Karpas-422 (cell line): ENCODE results near the gene SLC22A17. TPM values are rescaled to one million over a fixed set of nuclear protein-coding genes. Genes with fewer than 3 reads are reported as not detected.
A peak's percentile ranks its signal among the peaks of the same experiment; 100 is the strongest.

Experiments
- DNase-seq: peaks from one replicate; pipeline ENCODE4 v3.0.0-alpha.2; 2015
- H2AFZ ChIP-seq: fragments of 200-600 bp; sonication (generic); 2 replicates; pipeline ENCODE4 v1.6.1; 2014; ENCODE audit warnings: antibody characterized with exemption, low read length, mixed read lengths
- H3K27ac ChIP-seq: fragments of 200-600 bp; sonication (generic); 2 replicates; pipeline ENCODE4 v1.5.1; 2014; ENCODE audit warnings: mild to moderate bottlenecking, low read length, moderate library complexity
- H3K27me3 ChIP-seq: fragments of 200-600 bp; sonication (generic); 2 replicates; pipeline ENCODE4 v1.6.1; 2014; ENCODE audit warnings: low read length, mixed read lengths
- H3K36me3 ChIP-seq: fragments of 200-600 bp; sonication (generic); 2 replicates; pipeline ENCODE4 v1.6.1; 2014; ENCODE audit warnings: low read length, mixed read lengths; ENCODE audit not compliant: insufficient read depth
- H3K4me1 ChIP-seq: fragments of 200-600 bp; sonication (generic); 2 replicates; pipeline ENCODE4 v1.6.1; 2014; ENCODE audit warnings: mild to moderate bottlenecking, low read length, mixed read lengths
- H3K4me2 ChIP-seq: fragments of 200-600 bp; sonication (generic); 2 replicates; pipeline ENCODE4 v1.6.1; 2014; ENCODE audit warnings: low read length, low read depth, mild to moderate bottlenecking; ENCODE audit not compliant: poor library complexity, severe bottlenecking
- H3K4me3 ChIP-seq: fragments of 200-600 bp; sonication (generic); 2 replicates; pipeline ENCODE4 v1.5.1; 2014; ENCODE audit warnings: mild to moderate bottlenecking, antibody characterized with exemption, low read length, mixed read lengths
- H3K79me2 ChIP-seq: fragments of 200-600 bp; sonication (generic); 2 replicates; pipeline ENCODE4 v1.6.1; 2014; ENCODE audit warnings: mild to moderate bottlenecking, low read length, mixed read lengths
- H3K9ac ChIP-seq: fragments of 200-600 bp; sonication (generic); 2 replicates; pipeline ENCODE4 v1.6.0; 2014; ENCODE audit warnings: low read length
- H3K9me2 ChIP-seq: fragments of 200-600 bp; sonication (generic), shearing (Covaris generic); replicated peaks from 2 replicates; pipeline ENCODE4 v1.6.0; 2014; ENCODE audit warnings: mild to moderate bottlenecking, low read length, moderate library complexity; ENCODE audit not compliant: insufficient read depth
- H3K9me3 ChIP-seq: fragments of 300-700, 200-600 bp; sonication (generic); 2 replicates; pipeline ENCODE4 v1.6.1; 2014; ENCODE audit warnings: low read length, mixed read lengths
- H4K20me1 ChIP-seq: fragments of 200-600 bp; sonication (generic); 2 replicates; pipeline ENCODE4 v1.6.1; 2014; ENCODE audit warnings: mild to moderate bottlenecking, antibody characterized with exemption, low read length, low read depth; ENCODE audit not compliant: insufficient read depth
- total RNA-seq: library from RNA; depleted of rRNA; stranded (reverse); fragments of >200 nt; shearing (Covaris generic); gene quantifications from 2 replicates; pipeline ENCODE4 v1.2.3, GENCODE V29; 2014; ENCODE audit warnings: low replicate concordance

SLC22A17 gene
- total RNA-seq, 1 experiment from 2014 or later = not detected

GRCh38 chr14:23361763-23362162, 9.1 kb upstream of the SLC22A17 start:
- Histone ChIP-seq H3K27ac (no peak overlapping the region), H3K4me3 (no peak overlapping the region), H3K27me3 (no peaks in the 10 kb centered on the region), H4K20me1 (no peaks in the 10 kb centered on the region), H3K36me3 (no peaks in the 10 kb centered on the region), H2AFZ (no peak overlapping the region), H3K9ac (no peak overlapping the region), H3K4me1 (no peaks in the 10 kb centered on the region), H3K9me2 (no peaks in the 10 kb centered on the region), H3K9me3 (no peaks in the 10 kb centered on the region), H3K79me2 (no peaks in the 10 kb centered on the region), H3K4me2 (no peak overlapping the region)
- DNase-seq = no peak

DNA sequence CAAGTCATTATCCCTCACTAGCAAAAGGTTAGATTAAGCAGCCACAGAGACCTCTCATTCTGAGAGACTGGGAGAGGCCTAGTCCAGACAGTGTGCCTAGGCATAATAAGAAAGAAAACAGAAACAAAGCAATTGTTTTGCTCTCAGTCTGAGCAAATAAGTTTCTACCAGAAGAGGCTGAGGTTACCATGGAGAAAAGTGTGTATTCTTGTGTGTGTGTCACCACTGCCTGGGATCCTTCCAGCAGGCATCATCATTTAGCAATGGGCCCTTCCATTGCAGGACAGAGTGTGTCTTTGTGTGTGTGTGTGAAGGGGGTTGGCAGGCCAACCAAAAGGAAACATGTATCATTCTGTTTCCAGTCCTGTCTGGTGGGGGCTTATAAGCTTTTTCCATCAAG, 8.6 kb upstream of the SLC22A17 start:
- Histone ChIP-seq H3K9ac (no peak overlapping the region), H3K9me2 (no peaks in the 10 kb centered on the region), H4K20me1 (no peaks in the 10 kb centered on the region), H3K4me1 (no peaks in the 10 kb centered on the region), H3K79me2 (no peaks in the 10 kb centered on the region), H3K27me3 (no peaks in the 10 kb centered on the region), H3K4me3 (no peak overlapping the region), H3K4me2 (no peak overlapping the region), H3K27ac (no peak overlapping the region), H3K9me3 (no peaks in the 10 kb centered on the region), H2AFZ (no peak overlapping the region), H3K36me3 (no peaks in the 10 kb centered on the region)
- no peak for DNase-seq

GRCh38 chr14:23360496-23360895, 7.8 kb upstream of the SLC22A17 start:
- Histone ChIP-seq H3K27ac (no peak overlapping the region), H2AFZ (no peak overlapping the region), H3K36me3 (no peaks in the 10 kb centered on the region), H3K9me3 (no peaks in the 10 kb centered on the region), H3K9me2 (no peaks in the 10 kb centered on the region), H3K4me3 (no peak overlapping the region), H3K27me3 (no peaks in the 10 kb centered on the region), H4K20me1 (no peaks in the 10 kb centered on the region), H3K4me1 (no peaks in the 10 kb centered on the region), H3K4me2 (no peak overlapping the region), H3K9ac (no peak overlapping the region), H3K79me2 (no peaks in the 10 kb centered on the region)
- no peak for DNase-seq

GRCh38 chr14:23359722-23360447, 7.2 kb upstream of the SLC22A17 start:
- H3K4me2 ChIP-seq = no peak overlapping the region
- no peak overlapping the region for H3K4me3 ChIP-seq
- H3K79me2 ChIP-seq = no peaks in the 10 kb centered on the region
- no peaks in the 10 kb centered on the region for H3K4me1 ChIP-seq
- H3K9ac ChIP-seq = no peak overlapping the region
- no peak overlapping the region for H2AFZ ChIP-seq
- H3K9me3 ChIP-seq = no peaks in the 10 kb centered on the region
- no peaks in the 10 kb centered on the region for H4K20me1 ChIP-seq
- H3K27me3 ChIP-seq = no peaks in the 10 kb centered on the region
- DNase-seq = no peak
- no peaks in the 10 kb centered on the region for H3K9me2 ChIP-seq
- H3K27ac ChIP-seq = no peak overlapping the region
- no peaks in the 10 kb centered on the region for H3K36me3 ChIP-seq

DNA sequence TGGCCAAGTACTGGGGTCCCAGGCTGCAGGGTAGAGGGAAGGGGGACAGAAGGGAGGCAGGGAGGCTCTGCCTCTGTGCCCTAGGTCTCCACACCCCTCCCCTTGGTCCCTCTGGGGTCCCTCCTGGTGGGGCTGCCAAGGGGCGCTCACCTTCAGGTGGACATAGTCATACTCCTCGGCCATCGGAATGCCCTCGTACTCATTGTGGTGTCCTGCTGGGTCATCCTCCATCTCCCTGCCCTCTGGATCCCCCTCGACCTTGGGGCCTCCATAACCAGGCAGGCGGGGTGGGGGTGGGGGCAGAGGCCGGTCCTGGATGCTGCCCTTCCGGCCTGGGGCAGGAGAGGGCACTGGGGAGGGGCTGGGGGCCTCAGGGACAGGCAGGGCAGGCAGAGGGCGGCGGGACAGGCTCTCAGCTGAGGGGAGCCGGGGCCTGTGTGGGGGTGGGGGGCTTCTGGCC, 6.5 kb upstream of the SLC22A17 start:
- no peak overlapping the region for H3K4me3 ChIP-seq
- no peak overlapping the region for H3K27ac ChIP-seq
- H3K9ac ChIP-seq = no peak overlapping the region
- no peaks in the 10 kb centered on the region for H3K9me2 ChIP-seq
- H3K27me3 ChIP-seq = no peaks in the 10 kb centered on the region
- no peak for DNase-seq
- H3K36me3 ChIP-seq = no peaks in the 10 kb centered on the region
- H2AFZ ChIP-seq = no peak overlapping the region
- no peaks in the 10 kb centered on the region for H3K9me3 ChIP-seq
- no peaks in the 10 kb centered on the region for H3K4me1 ChIP-seq
- H4K20me1 ChIP-seq = no peaks in the 10 kb centered on the region
- H3K79me2 ChIP-seq = no peaks in the 10 kb centered on the region
- H3K4me2 ChIP-seq = no peak overlapping the region

DNA sequence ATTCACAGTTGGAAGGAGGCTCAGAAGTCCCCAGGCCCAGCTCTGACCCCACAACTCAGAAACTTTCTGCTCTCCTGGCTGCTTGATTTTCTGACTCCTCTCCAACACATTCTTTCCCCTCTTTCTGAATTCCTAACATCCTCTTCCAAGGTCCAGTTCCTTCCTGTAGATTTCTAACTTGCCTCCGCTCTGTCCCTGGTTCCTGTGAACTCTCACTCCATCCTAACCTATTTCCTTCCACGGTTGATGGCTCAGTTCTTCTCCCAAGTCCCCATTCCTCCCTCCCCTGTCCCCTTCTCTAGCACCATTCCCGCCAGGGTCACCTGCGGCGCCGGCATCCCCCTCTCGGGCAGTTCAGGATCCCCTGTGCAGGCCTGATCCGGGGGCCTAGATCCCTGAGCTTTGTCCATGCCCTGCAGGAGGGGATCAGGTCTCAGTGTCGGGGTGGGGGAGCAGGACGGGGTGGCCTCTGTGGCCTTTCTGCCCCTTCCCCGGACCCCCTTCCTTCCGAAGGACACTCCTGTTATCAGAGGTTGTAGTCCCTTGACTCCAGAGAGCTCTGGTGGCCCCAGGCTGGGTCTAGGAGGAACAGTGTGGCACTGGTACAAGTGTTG, 6.0 kb upstream of the SLC22A17 start:
- no peak overlapping the region for H3K9ac ChIP-seq
- H3K9me3 ChIP-seq = no peaks in the 10 kb centered on the region
- H2AFZ ChIP-seq = no peak overlapping the region
- no peak for DNase-seq
- no peak overlapping the region for H3K4me2 ChIP-seq
- no peaks in the 10 kb centered on the region for H3K9me2 ChIP-seq
- H3K27ac ChIP-seq = no peak overlapping the region
- no peaks in the 10 kb centered on the region for H4K20me1 ChIP-seq
- H3K27me3 ChIP-seq = no peaks in the 10 kb centered on the region
- H3K4me1 ChIP-seq = no peaks in the 10 kb centered on the region
- H3K36me3 ChIP-seq = no peaks in the 10 kb centered on the region
- no peaks in the 10 kb centered on the region for H3K79me2 ChIP-seq
- no peak overlapping the region for H3K4me3 ChIP-seq

DNA sequence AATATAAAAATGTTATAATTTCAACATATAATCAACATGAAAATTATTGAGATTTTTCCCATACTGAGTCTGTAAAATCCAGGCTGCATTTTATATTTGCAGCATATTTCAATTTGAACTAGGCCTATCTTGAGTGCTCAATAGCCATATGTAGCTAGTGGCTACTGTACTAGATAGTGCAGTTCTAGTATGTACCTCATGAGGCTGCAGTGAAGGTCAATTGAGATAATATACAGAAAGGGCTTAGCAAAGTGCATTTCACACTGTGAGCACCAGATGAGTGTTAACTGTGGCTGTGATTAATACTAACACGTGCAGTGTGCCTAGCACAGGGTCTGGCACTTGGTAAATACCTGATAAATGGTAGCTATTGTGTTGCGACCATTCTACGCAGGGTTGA, 5.4 kb upstream of the SLC22A17 start:
- Histone ChIP-seq H3K4me1 (no peaks in the 10 kb centered on the region), H3K9me3 (no peaks in the 10 kb centered on the region), H2AFZ (no peak overlapping the region), H4K20me1 (no peaks in the 10 kb centered on the region), H3K79me2 (no peaks in the 10 kb centered on the region), H3K27ac (no peak overlapping the region), H3K36me3 (no peaks in the 10 kb centered on the region), H3K4me3 (no peak overlapping the region), H3K9me2 (no peaks in the 10 kb centered on the region), H3K27me3 (no peaks in the 10 kb centered on the region), H3K4me2 (no peak overlapping the region), H3K9ac (no peak overlapping the region)
- peak; percentile 44 for DNase-seq

GRCh38 chr14:23357261-23357660, 4.6 kb upstream of the SLC22A17 start:
- H3K4me1 ChIP-seq = no peaks in the 10 kb centered on the region
- DNase-seq = no peak
- no peaks in the 10 kb centered on the region for H3K36me3 ChIP-seq
- H3K27ac ChIP-seq = no peak overlapping the region
- no peaks in the 10 kb centered on the region for H3K9me2 ChIP-seq
- H2AFZ ChIP-seq = no peak overlapping the region
- no peak overlapping the region for H3K4me2 ChIP-seq
- H3K9me3 ChIP-seq = no peaks in the 10 kb centered on the region
- no peak overlapping the region for H3K4me3 ChIP-seq
- no peaks in the 10 kb centered on the region for H3K27me3 ChIP-seq
- H3K9ac ChIP-seq = no peak overlapping the region
- H4K20me1 ChIP-seq = no peaks in the 10 kb centered on the region
- no peaks in the 10 kb centered on the region for H3K79me2 ChIP-seq
